K562 (cell line): Measurements from ENCODE around the gene FAM219B. TPM values are rescaled to one million over a fixed set of nuclear protein-coding genes. Genes with fewer than 3 reads are reported as not detected.

Experiments used
- ATAC-seq: fragments of 200-7000 bp; cut with Tn5 transposase; 3 replicates; pipeline ENCODE4 v1.9.1; 2020; ENCODE audit warnings: moderate library complexity
- Bru-seq: library from RNA; stranded (reverse); fragments of 400-500 nt; gene quantifications from one replicate; lab custom pipeline; 2021; lab: Mats Ljungman, UMichigan
- BruChase-seq, 2 experiments: library from RNA; stranded (reverse); fragments of 400-500 nt; gene quantifications; one replicate each; lab custom pipeline; 2021; lab: Mats Ljungman, UMichigan
- BruUV-seq: library from RNA; stranded (reverse); fragments of 400-500 nt; replicated peaks from 2 replicates; lab custom pipeline; 2021; lab: Mats Ljungman, UMichigan
- CTCF ChIA-PET: fragments of 300-600 bp; formaldehyde crosslinking; extraction: SDS; loops from one replicate; lab custom pipeline; 2021; ENCODE audit warnings: low intra/inter-chr PET ratio; lab: Yijun Ruan, JAX
- POLR2A ChIA-PET: fragments of 300-600, 350-650 bp; sonication (Branson Sonifier 250); formaldehyde crosslinking; extraction: SDS; loops from one replicate; lab custom pipeline; 2021; ENCODE audit warnings: antibody characterized with exemption, inconsistent platforms; lab: Yijun Ruan, JAX
- DNase-seq, 4 experiments: peaks; one replicate each; pipeline versions ENCODE4 v3.0.0 to v3.0.0-alpha.2; 2011 to 2018; ENCODE audit warnings: low spot score in 3 of 4, mixed read lengths in 3 of 4; ENCODE audit errors: extremely low read depth in 1 of 4
- FAIRE-seq: peaks from 2 replicates; lab custom pipeline; 2011; peaks lifted over from hg19 to GRCh38; lab: Jason Lieb, UNC
- H2AFZ ChIP-seq: 2 replicates; pipeline ENCODE4 v1.6.0; 2011; ENCODE audit warnings: low read depth, low read length, control low read depth, inconsistent platforms
- H3K27ac ChIP-seq: fragments of 200-600 bp; 3 replicates; pipeline ENCODE4 v1.8.0; 2011; ENCODE audit warnings: low read depth, mild to moderate bottlenecking, control low read depth, inconsistent platforms, low read length, moderate library complexity, mixed read lengths; ENCODE audit errors: extremely low read depth
- H3K27me3 ChIP-seq, 2 experiments: fragments of 300-600 bp in 1 of 2; 2 replicates in 1 of 2; 3 replicates in 1 of 2; pipeline versions ENCODE4 v1.6.0 to v1.8.0; 2011; ENCODE audit warnings: inconsistent platforms in 2 of 2, low read length in 2 of 2, mild to moderate bottlenecking in 1 of 2, mixed read lengths in 1 of 2, moderate library complexity in 1 of 2; ENCODE audit not compliant: control insufficient read depth in 2 of 2, insufficient read depth in 2 of 2
- H3K36me3 ChIP-seq: fragments of 300-600 bp; 3 replicates; pipeline ENCODE4 v1.8.0; 2011; ENCODE audit warnings: mild to moderate bottlenecking, low read length, inconsistent platforms; ENCODE audit not compliant: control insufficient read depth, insufficient read depth
- H3K4me1 ChIP-seq, 2 experiments: fragments of 200-600 bp in 1 of 2; replicated peaks in 1 of 2; 2 replicates in 1 of 2; 3 replicates in 1 of 2; pipeline versions ENCODE4 v1.5.1 to v1.8.0; 2011; ENCODE audit warnings: inconsistent platforms in 2 of 2, low read length in 2 of 2, mild to moderate bottlenecking in 1 of 2, mixed read lengths in 1 of 2, moderate library complexity in 1 of 2; ENCODE audit not compliant: control insufficient read depth in 2 of 2, insufficient read depth in 2 of 2
- H3K4me2 ChIP-seq: 2 replicates; pipeline ENCODE4 v1.6.1; 2011; ENCODE audit warnings: low read length, control low read depth, inconsistent platforms, mixed read lengths; ENCODE audit not compliant: insufficient read depth
- H3K4me3 ChIP-seq: fragments of 200-600 bp; sonication (generic), shearing (Covaris generic); 2 replicates; pipeline ENCODE4 v1.5.1; 2016; ENCODE audit warnings: control low read depth, inconsistent platforms
- H3K79me2 ChIP-seq: fragments of 200-600 bp; 3 replicates; pipeline ENCODE4 v1.8.0; 2011; ENCODE audit warnings: low read length, inconsistent platforms; ENCODE audit not compliant: control insufficient read depth, insufficient read depth
- H3K9ac ChIP-seq, 2 experiments: 2 replicates each; pipeline versions ENCODE4 v1.6.0 to v1.6.1; 2011; ENCODE audit warnings: low read depth in 2 of 2, low read length in 2 of 2, control low read depth in 1 of 2, inconsistent platforms in 1 of 2, mild to moderate bottlenecking in 1 of 2, mixed read lengths in 1 of 2; ENCODE audit not compliant: insufficient read depth in 1 of 2
- H3K9me1 ChIP-seq: one replicate; pipeline ENCODE4 v1.6.0; 2011; ENCODE audit warnings: inconsistent platforms, mild to moderate bottlenecking, low read length, moderate library complexity; ENCODE audit not compliant: control insufficient read depth, insufficient read depth
- H3K9me3 ChIP-seq: replicated peaks from 2 replicates; pipeline ENCODE4 v1.5.1; 2011; ENCODE audit warnings: low read depth, low read length, inconsistent platforms; ENCODE audit not compliant: control insufficient read depth, insufficient read depth
- H4K20me1 ChIP-seq: replicated peaks from 2 replicates; pipeline ENCODE4 v1.6.1; 2011; ENCODE audit warnings: low read length, inconsistent platforms, mixed read lengths; ENCODE audit not compliant: control insufficient read depth, insufficient read depth
- HDAC1 ChIP-seq, 2 experiments: fragments of 450-650 bp; IDR thresholded peaks; 2 replicates each; pipeline ENCODE4 v1.6.1; 2016 to 2017; ENCODE audit warnings: inconsistent platforms in 1 of 2, mild to moderate bottlenecking in 1 of 2, moderate library complexity in 1 of 2
- HIVEP1 ChIP-seq: fragments of 250-450 bp; sonication (Bioruptor Pico); IDR thresholded peaks from 2 replicates; pipeline ENCODE4 v1.4.0; 2020; ENCODE audit warnings: mild to moderate bottlenecking
- RBBP5 ChIP-seq: fragments of 200-600 bp; sonication (generic); IDR thresholded peaks from 2 replicates; pipeline ENCODE4 v1.6.1; 2012; ENCODE audit warnings: borderline replicate concordance, mild to moderate bottlenecking, low read length, control low read depth, inconsistent platforms; ENCODE audit not compliant: insufficient read depth, poor library complexity, severe bottlenecking
- RNF2 ChIP-seq: sonication (generic); IDR thresholded peaks from 2 replicates; pipeline ENCODE4 v1.6.1; 2016
- WGBS: fragments of 100-300 bp; shearing (Covaris generic); methylation state at CpG from one replicate; pipeline ENCODE4 v1.1.6; 2016; ENCODE audit warnings: low coverage, mixed read lengths; ENCODE audit not compliant: insufficient coverage; ENCODE audit errors: missing lambda C conversion rate; 5-methylcytosine and 5-hydroxymethylcytosine counted together
- in situ Hi-C: fragments of 300-500 bp; cut with MboI; formaldehyde crosslinking; loops from 4 replicates; pipeline ENCODE4 v1.15.0; 2018; ENCODE audit warnings: inconsistent platforms, mixed read lengths
- intact Hi-C: fragments of 100-400 bp; cut with micrococcal nuclease; formaldehyde crosslinking; loops from 2 replicates; pipeline ENCODE4 v1.14.2; 2022
- long read RNA-seq, 3 experiments: library from polyadenylated mRNA in 2 of 3; library from RNA in 1 of 3; unstranded in 2 of 3; stranded (forward) in 1 of 3; transcript quantifications; one replicate each; pipeline ENCODE4 v2.0.0, GENCODE V29; 2019 to 2022
- polyA minus RNA-seq, 3 experiments: library from RNA; depleted of rRNA, polyadenylated mRNA; stranded (reverse); fragments of >200 nt; gene quantifications; 2 replicates each; pipeline ENCODE4 v1.2.3, GENCODE V29; 2011
- polyA plus RNA-seq, 8 experiments: library from polyadenylated mRNA; depleted of rRNA in 4 of 8; stranded (reverse) in 5 of 8; unstranded in 3 of 8; fragments of >200 nt; fragmentation: Nextera tagmentation in 2 of 8; fragmentation: Illumina TruSeq in 1 of 8; extraction: Ambion mirVana in 2 of 8; extraction: Trizol in 1 of 8; gene quantifications; 2 replicates each; pipeline versions ENCODE4 v1.2.1 to v1.2.3, GENCODE V29; 2011 to 2014; ENCODE audit warnings: inconsistent platforms in 1 of 8, missing spikeins in 1 of 8
- total RNA-seq, 7 experiments: library from RNA; depleted of rRNA in 6 of 7; stranded (reverse); fragments of >200 nt in 6 of 7; fragmentation: Illumina TruSeq in 2 of 7; extraction: Trizol in 2 of 7; gene quantifications; 2 replicates each; pipeline versions ENCODE4 v1.2.1 to v1.2.3, GENCODE V29; 2011 to 2021; ENCODE audit warnings: low replicate concordance in 1 of 7
- TF ChIP-seq, protein P1 (sequence below), 2 experiments: fragments of 450-650 bp; conservative IDR thresholded peaks; 2 replicates each; pipeline ENCODE4 v1.6.1; 2017; ENCODE audit warnings: mild to moderate bottlenecking in 2 of 2, moderate library complexity in 2 of 2
- TF ChIP-seq, protein P2 (sequence below), 3 experiments: fragments of 200-800 bp in 1 of 3; fragments of 250-450 bp in 1 of 3; fragments of 450-650 bp in 1 of 3; sonication (Bioruptor Pico) in 1 of 3; sonication (Bioruptor generic) in 1 of 3; formaldehyde crosslinking in 1 of 3; IDR thresholded peaks; 2 replicates each; pipeline versions ENCODE4 v1.6.1 to v1.8.0; 2016 to 2022; ENCODE audit warnings: mild to moderate bottlenecking in 2 of 3, missing genetic modification characterization in 2 of 3, missing compliant biosample characterization in 1 of 3, moderate library complexity in 1 of 3

FAM219B gene, protein sequence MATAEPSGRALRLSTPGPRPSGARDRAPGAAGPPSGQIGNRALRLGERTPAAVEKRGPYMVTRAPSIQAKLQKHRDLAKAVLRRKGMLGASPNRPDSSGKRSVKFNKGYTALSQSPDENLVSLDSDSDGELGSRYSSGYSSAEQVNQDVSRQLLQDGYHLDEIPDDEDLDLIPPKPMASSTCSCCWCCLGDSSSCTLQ
- total RNA-seq (2011; cell fraction: chromatin; rRNA removed; ENCODE audit: low replicate concordance): 89.6 and 158 TPM in 2 replicates
- 91.7 and 93.2 TPM in 2 replicates for total RNA-seq (2011; cell fraction: nucleolus; rRNA removed)
- total RNA-seq (2011; cell fraction: nucleoplasm; rRNA removed): 102 and 120 TPM in 2 replicates
- total RNA-seq (2014; rRNA removed): 26.1 and 27.6 TPM in 2 replicates
- total RNA-seq (2014; rRNA removed; fragmentation: Illumina TruSeq; extraction: Trizol): 28.2 and 29.4 TPM in 2 replicates
- 17.5 and 19.1 TPM in 2 replicates for total RNA-seq (2015; rRNA removed; fragmentation: Illumina TruSeq; extraction: Trizol)
- total RNA-seq (2021): 40.3 and 43.0 TPM in 2 replicates
- 50.4 and 58.4 TPM in 2 replicates for polyA plus RNA-seq (2011; rRNA removed)
- 36.0 and 55.5 TPM in 2 replicates for polyA plus RNA-seq (2011; cell fraction: cytosol; rRNA removed)
- polyA plus RNA-seq (2011; cell fraction: nucleus; rRNA removed): 288 and 307 TPM in 2 replicates
- 18.3 and 40.2 TPM in 2 replicates for polyA plus RNA-seq (2012)
- 29.7 and 35.3 TPM in 2 replicates for polyA plus RNA-seq (2014; fragmentation: Illumina TruSeq; extraction: Trizol)
- polyA plus RNA-seq (2014; fragmentation: Nextera tagmentation; extraction: Ambion mirVana): 10 to 100 TPM in 1 of 2 experiments, 1 to 10 TPM in 1; 6.8 to 10.2 TPM
- polyA plus RNA-seq (2014; rRNA removed): 47.9 and 50.4 TPM in 2 replicates
- polyA minus RNA-seq (2011; rRNA and poly(A)+ RNA removed): 19.0 and 21.3 TPM in 2 replicates
- polyA minus RNA-seq (2011; cell fraction: cytosol; rRNA and poly(A)+ RNA removed): 7.7 and 8.3 TPM in 2 replicates
- 35.0 and 39.9 TPM in 2 replicates for polyA minus RNA-seq (2011; cell fraction: nucleus; rRNA and poly(A)+ RNA removed)
- Bru-seq, nascent RNA: percentile 87 among the genes with signal in this experiment
- percentile 78 among the genes with signal in this experiment for BruChase-seq, experiment 1, labeled RNA remaining after a 2-hour chase
- BruChase-seq, experiment 2, labeled RNA remaining after a 6-hour chase: percentile 79 among the genes with signal in this experiment
- long read RNA-seq, experiment 1, transcript FAM219B-201 (5 exons, 3,550 nt): major isoform, 10 of 52 reads
- long read RNA-seq, experiment 1, partial matches to known transcripts: 4 of 52 reads
- long read RNA-seq, experiment 1, other reads (novel, unspliced or antisense): 27 of 52 reads
- long read RNA-seq, experiment 2, partial matches to known transcripts: 0 of 15 reads
- long read RNA-seq, experiment 2, other reads (novel, unspliced or antisense): 9 of 15 reads
- long read RNA-seq, experiment 3, partial matches to known transcripts: 0 of 8 reads
- long read RNA-seq, experiment 3, other reads (novel, unspliced or antisense): 3 of 8 reads

DNA sequence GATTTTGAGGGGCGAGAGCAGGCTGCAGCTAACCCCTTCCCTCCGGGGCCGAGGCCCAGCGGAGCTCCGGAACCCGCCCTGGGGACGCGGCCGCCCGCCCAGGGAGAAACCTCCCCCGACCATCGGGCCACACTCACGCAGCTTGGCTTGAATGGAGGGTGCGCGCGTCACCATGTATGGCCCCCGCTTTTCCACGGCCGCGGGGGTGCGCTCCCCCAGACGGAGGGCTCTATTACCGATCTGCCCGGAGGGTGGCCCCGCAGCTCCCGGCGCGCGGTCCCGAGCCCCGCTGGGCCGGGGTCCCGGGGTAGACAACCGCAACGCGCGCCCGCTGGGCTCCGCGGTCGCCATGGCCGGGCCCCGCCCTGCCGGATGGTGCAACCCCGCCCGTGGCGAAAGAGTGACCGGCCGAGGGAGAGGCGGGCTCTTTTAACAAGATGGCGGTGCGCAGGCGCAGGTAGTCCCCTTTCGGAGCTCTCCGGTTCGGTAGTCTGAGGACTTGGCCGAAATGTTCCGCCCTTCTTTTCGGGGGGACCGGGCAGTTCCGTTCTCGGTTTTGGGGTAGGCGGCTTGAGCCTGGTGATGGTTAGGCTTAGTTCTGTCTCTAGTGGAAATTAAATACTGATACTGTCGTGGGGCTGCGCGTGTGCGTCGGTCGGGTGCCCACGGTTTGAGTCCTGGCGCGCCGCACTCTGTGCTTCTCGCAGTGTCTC lies at the start of gene FAM219B:
Gene FAM219B (minus strand): TSS at position 402 of the 713 bp plus-strand sequence. CDS start 51 bp downstream, at position 351.
- Histone ChIP-seq H4K20me1 (no peaks in the 10 kb centered on the region), H3K9me1 (no peaks in the 10 kb centered on the region), H3K9ac (peak within 1 kb of the TSS; percentile 87 to 92), H3K4me2 (peak within 1 kb of the TSS; percentile 94), H3K9me3 (no peaks in the 10 kb centered on the region), H3K4me1 (peaks cover 11 to 14% of the 10 kb centered on the region in 2 experiments; a peak in 4 of 5 replicates), H3K27me3 (no peaks in the 10 kb centered on the region), H3K36me3 (peaks cover 37% of the 10 kb centered on the region), H2AFZ (peak within 1 kb of the TSS; percentile 98), H3K79me2 (peaks cover 23% of the 10 kb centered on the region), H3K4me3 (peak within 1 kb of the TSS; percentile 95), H3K27ac (peak within 1 kb of the TSS; percentile 89)
- DNase-seq (peak; percentile 94 to 96 (median 95)), FAIRE-seq (peak; percentile 66), ATAC-seq (peak; percentile 97)
- 1% methylated on average over 65 of the region's 74 CpGs for WGBS
- intact Hi-C loops (loop anchor here (2.0 to 5.0 kb wide), 2 partner anchors 44 to 81 kb away; no protein-coding TSS in a partner anchor), in situ Hi-C loops (no loop called here)
- CTCF ChIA-PET: no interaction called here
- POLR2A ChIA-PET: interaction anchor here (0.7 to 3.8 kb wide), 24 partner anchors 8 to 719 kb away, joined by 3 to 29 read pairs (median 4); partner anchors contain the start of genes COX5A, MPI, SNUPN and ULK3
- BruUV-seq: no TSS peak
- TF ChIP-seq, protein P1, sequence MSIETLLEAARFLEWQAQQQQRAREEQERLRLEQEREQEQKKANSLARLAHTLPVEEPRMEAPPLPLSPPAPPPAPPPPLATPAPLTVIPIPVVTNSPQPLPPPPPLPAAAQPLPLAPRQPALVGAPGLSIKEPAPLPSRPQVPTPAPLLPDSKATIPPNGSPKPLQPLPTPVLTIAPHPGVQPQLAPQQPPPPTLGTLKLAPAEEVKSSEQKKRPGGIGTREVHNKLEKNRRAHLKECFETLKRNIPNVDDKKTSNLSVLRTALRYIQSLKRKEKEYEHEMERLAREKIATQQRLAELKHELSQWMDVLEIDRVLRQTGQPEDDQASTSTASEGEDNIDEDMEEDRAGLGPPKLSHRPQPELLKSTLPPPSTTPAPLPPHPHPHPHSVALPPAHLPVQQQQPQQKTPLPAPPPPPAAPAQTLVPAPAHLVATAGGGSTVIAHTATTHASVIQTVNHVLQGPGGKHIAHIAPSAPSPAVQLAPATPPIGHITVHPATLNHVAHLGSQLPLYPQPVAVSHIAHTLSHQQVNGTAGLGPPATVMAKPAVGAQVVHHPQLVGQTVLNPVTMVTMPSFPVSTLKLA (conservative IDR thresholded peaks at IDR 0.05): peak; percentile 32 to 64
- 0 out of 2 replicates have a peak, but pooled peaks have one; percentile 7 for TF ChIP-seq RNF2
- no peak for TF ChIP-seq HIVEP1 (CRISPR knock-in tag)
- TF ChIP-seq RBBP5: no peak
- TF ChIP-seq, protein P2, sequence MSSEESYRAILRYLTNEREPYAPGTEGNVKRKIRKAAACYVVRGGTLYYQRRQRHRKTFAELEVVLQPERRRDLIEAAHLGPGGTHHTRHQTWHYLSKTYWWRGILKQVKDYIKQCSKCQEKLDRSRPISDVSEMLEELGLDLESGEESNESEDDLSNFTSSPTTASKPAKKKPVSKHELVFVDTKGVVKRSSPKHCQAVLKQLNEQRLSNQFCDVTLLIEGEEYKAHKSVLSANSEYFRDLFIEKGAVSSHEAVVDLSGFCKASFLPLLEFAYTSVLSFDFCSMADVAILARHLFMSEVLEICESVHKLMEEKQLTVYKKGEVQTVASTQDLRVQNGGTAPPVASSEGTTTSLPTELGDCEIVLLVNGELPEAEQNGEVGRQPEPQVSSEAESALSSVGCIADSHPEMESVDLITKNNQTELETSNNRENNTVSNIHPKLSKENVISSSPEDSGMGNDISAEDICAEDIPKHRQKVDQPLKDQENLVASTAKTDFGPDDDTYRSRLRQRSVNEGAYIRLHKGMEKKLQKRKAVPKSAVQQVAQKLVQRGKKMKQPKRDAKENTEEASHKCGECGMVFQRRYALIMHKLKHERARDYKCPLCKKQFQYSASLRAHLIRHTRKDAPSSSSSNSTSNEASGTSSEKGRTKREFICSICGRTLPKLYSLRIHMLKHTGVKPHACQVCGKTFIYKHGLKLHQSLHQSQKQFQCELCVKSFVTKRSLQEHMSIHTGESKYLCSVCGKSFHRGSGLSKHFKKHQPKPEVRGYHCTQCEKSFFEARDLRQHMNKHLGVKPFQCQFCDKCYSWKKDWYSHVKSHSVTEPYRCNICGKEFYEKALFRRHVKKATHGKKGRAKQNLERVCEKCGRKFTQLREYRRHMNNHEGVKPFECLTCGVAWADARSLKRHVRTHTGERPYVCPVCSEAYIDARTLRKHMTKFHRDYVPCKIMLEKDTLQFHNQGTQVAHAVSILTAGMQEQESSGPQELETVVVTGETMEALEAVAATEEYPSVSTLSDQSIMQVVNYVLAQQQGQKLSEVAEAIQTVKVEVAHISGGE (CRISPR knock-in tag; IDR thresholded peaks at IDR 0.05): peak; percentile 20 to 96 (median 67); a peak in 3 of 6 replicates
- TF ChIP-seq HDAC1 (IDR thresholded peaks at IDR 0.05): 0 out of 4 replicates have a peak, but pooled peaks of 1 of the 2 experiments have one; percentile 12
